ENCODE data around the gene MPND. TPM values are rescaled to one million over a fixed set of nuclear protein-coding genes. Genes with fewer than 3 reads are reported as not detected.
A peak's percentile ranks its signal among the peaks of the same experiment; 100 is the strongest.

The MPND gene, protein sequence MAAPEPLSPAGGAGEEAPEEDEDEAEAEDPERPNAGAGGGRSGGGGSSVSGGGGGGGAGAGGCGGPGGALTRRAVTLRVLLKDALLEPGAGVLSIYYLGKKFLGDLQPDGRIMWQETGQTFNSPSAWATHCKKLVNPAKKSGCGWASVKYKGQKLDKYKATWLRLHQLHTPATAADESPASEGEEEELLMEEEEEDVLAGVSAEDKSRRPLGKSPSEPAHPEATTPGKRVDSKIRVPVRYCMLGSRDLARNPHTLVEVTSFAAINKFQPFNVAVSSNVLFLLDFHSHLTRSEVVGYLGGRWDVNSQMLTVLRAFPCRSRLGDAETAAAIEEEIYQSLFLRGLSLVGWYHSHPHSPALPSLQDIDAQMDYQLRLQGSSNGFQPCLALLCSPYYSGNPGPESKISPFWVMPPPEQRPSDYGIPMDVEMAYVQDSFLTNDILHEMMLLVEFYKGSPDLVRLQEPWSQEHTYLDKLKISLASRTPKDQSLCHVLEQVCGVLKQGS
- total RNA-seq: 12.2 TPM
- 1 to 10 TPM; 4.9 to 7.2 (median 5.7) TPM for polyA plus RNA-seq

GRCh38 chr19:4343370-4344307 lies at the start of gene MPND:
MPND (plus strand) TSS chr19:4343562; CDS start chr19:4343594, 32 bp downstream.
- Mint-ChIP-seq H3K27me3 (peaks cover 5% of the 10 kb centered on the region), H3K36me3 (peaks cover 9% of the 10 kb centered on the region), H3K4me3 (peak within 1 kb of the TSS; percentile 84 to 94 (median 94)), H3K4me1 (peaks cover 1 to 46% (median 16%) of the 10 kb centered on the region in 4 donors), H3K9me3 (peaks cover 0 to 2% (median 0%) of the 10 kb centered on the region in 7 donors), H3K27ac (peak within 1 kb of the TSS; percentile 83 to 91 (median 87))
- Histone ChIP-seq H3K27ac (ENCODE audit: insufficient read depth, low read length, poor library complexity, severe bottlenecking) (peak within 1 kb of the TSS; percentile 80), H3K4me1 (ENCODE audit: control insufficient read depth, insufficient read depth, low read length, poor library complexity, severe bottlenecking) (peaks cover 22% of the 10 kb centered on the region), H3K27me3 (ENCODE audit: control insufficient read depth, insufficient read depth, low read length) (no peaks in the 10 kb centered on the region), H3K36me3 (ENCODE audit: control insufficient read depth, insufficient read depth, low read length) (no peaks in the 10 kb centered on the region), H3K9me3 (ENCODE audit: control insufficient read depth in 2 of 2, low read length in 2 of 2) (no peaks in the 10 kb centered on the region), H3K4me3 (ENCODE audit: low read depth, low read length) (peak within 1 kb of the TSS; percentile 71)
- DNase-seq (peak; percentile 89 to 93 (median 93)), ATAC-seq (ENCODE audit: low read depth in 2 of 2) (peak; percentile 68 to 69)

- Histone ChIP-seq H3K27ac (ENCODE audit: insufficient read depth, low read length, poor library complexity, severe bottlenecking) (no peak overlapping the region), H3K36me3 (ENCODE audit: control insufficient read depth, insufficient read depth, low read length) (no peaks in the 10 kb centered on the region), H3K4me3 (ENCODE audit: low read depth, low read length) (no peak overlapping the region), H3K27me3 (ENCODE audit: control insufficient read depth, insufficient read depth, low read length) (no peaks in the 10 kb centered on the region), H3K9me3 (ENCODE audit: control insufficient read depth in 2 of 2, low read length in 2 of 2) (no peaks in the 10 kb centered on the region), H3K4me1 (ENCODE audit: control insufficient read depth, insufficient read depth, low read length, poor library complexity, severe bottlenecking) (no peaks in the 10 kb centered on the region)
- no peaks in the 10 kb centered on the region for H3K36me3 Mint-ChIP-seq
- no peak for ATAC-seq (ENCODE audit: low read depth in 2 of 2)
- peak overlapping the region in 1 of 3 donors; percentile 36 for H3K27ac Mint-ChIP-seq
- H3K4me1 Mint-ChIP-seq: peaks cover 0 to 6% (median 4%) of the 10 kb centered on the region in 4 donors
- DNase-seq: no peak
- H3K9me3 Mint-ChIP-seq: peaks cover 0 to 2% (median 0%) of the 10 kb centered on the region in 7 donors
- H3K4me3 Mint-ChIP-seq: no peak overlapping the region
- H3K27me3 Mint-ChIP-seq: peaks cover 4% of the 10 kb centered on the region
These were observed 49.0 kb upstream of the MPND start for GRCh38 chr19:4294389-4294788.

DNA sequence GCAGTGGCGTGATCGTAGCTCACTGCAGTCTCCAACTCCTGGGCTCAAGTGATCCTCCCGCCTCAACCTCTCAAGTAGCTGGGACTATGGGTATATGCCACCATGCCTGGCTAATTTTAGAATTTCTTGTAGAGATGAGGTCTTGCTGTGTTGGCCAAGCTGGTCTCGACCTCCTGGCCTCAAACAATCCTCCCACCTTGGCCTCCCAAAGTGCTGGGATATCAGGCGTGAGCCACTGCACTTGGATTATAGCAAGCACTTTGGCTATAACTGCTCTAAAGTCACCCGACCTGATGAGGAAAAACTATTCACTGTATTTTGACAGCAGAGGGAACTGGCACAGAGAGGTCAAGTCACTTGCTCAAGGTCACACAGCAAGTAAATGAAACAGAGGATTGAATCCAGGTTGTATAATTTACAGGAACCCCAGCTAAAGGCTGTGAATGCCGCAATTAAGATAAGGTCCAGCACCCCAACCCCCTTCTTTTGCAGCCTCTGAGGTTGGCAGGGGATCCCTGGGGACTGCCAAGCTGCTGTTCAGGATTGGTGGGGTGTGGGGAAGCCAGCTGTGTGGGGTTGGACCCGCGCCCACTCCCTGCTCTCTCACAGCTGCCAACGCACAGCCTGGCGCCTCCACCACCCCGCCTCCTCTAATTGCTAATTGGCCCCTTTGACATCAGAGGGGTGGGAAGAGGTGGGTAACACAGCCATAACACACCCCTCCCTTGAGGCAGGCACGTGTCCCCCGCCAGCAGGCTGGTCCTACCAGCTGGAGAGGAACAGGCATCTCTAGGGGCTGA lies 47.2 kb upstream of the MPND start:
- H3K4me1 ChIP-seq (ENCODE audit: control insufficient read depth, insufficient read depth, low read length, poor library complexity, severe bottlenecking): no peaks in the 10 kb centered on the region
- no peak overlapping the region for H3K27ac Mint-ChIP-seq
- H3K36me3 Mint-ChIP-seq: no peaks in the 10 kb centered on the region
- H3K27me3 ChIP-seq (ENCODE audit: control insufficient read depth, insufficient read depth, low read length): no peaks in the 10 kb centered on the region
- no peak overlapping the region for H3K4me3 Mint-ChIP-seq
- H3K4me3 ChIP-seq (ENCODE audit: low read depth, low read length): no peak overlapping the region
- no peaks in the 10 kb centered on the region for H3K9me3 ChIP-seq (ENCODE audit: control insufficient read depth in 2 of 2, low read length in 2 of 2)
- peaks cover 0 to 16% (median 4%) of the 10 kb centered on the region in 4 donors for H3K4me1 Mint-ChIP-seq
- H3K9me3 Mint-ChIP-seq: peaks cover 0 to 2% (median 0%) of the 10 kb centered on the region in 7 donors
- DNase-seq: no peak
- no peak for ATAC-seq (ENCODE audit: low read depth in 2 of 2)
- H3K36me3 ChIP-seq (ENCODE audit: control insufficient read depth, insufficient read depth, low read length): no peaks in the 10 kb centered on the region
- H3K27me3 Mint-ChIP-seq: peaks cover 4% of the 10 kb centered on the region
- H3K27ac ChIP-seq (ENCODE audit: insufficient read depth, low read length, poor library complexity, severe bottlenecking): no peak overlapping the region

DNA sequence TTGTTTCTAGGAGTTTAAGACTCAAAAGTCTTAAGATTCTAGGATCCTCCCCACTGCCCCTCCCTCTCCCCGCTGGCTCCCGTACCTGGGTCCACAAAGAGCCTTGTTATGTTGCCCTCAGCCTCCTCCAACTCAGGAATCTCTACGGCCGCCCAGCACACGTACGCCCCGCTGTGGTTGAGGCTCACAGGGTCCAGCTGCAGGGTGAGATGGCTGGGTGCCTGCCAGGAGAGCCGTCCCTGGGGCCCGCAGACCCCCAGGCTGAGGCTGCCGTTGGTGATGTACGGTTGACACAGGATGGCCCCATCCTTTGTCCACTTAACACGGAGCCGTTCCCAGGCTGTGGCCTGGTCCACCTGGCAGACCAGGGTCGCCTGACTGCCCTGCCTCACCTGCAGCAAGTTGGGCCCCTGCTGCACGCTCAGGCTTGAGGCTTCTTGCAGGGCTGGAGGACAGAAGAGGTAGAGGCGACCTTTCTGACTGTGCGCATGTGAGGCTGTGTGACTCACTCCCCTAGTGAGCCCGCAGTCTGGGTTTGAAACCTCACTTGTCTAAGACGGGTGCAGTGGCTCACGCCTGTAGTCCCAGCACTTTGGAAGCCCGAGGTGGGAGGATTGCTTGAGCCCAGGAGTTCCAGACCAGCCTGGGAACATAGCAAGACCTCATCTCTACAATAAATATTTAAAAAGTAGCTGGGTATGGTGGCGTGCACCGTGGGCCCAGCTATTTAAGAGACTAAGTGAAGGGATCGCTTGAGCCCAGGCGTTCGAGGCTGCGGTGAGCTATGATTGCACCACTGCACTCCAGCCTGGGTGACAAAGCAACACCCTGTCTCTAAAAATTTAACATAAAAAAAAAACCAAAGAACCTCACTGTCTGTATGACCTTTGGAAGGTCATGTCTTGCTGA lies 45.2 kb upstream of the MPND start:
- H3K4me3 Mint-ChIP-seq: peak overlapping the region in 1 of 4 donors; percentile 75
- Histone ChIP-seq H3K9me3 (ENCODE audit: control insufficient read depth in 2 of 2, low read length in 2 of 2) (no peaks in the 10 kb centered on the region), H3K4me1 (ENCODE audit: control insufficient read depth, insufficient read depth, low read length, poor library complexity, severe bottlenecking) (peaks cover 5% of the 10 kb centered on the region), H3K27me3 (ENCODE audit: control insufficient read depth, insufficient read depth, low read length) (no peaks in the 10 kb centered on the region), H3K4me3 (ENCODE audit: low read depth, low read length) (no peak overlapping the region), H3K27ac (ENCODE audit: insufficient read depth, low read length, poor library complexity, severe bottlenecking) (no peak overlapping the region), H3K36me3 (ENCODE audit: control insufficient read depth, insufficient read depth, low read length) (no peaks in the 10 kb centered on the region)
- ATAC-seq (ENCODE audit: low read depth in 2 of 2): peak in 1 of 2 donors; percentile 31
- H3K9me3 Mint-ChIP-seq: peaks cover 0 to 2% (median 0%) of the 10 kb centered on the region in 7 donors
- peaks cover 4% of the 10 kb centered on the region for H3K27me3 Mint-ChIP-seq
- no peaks in the 10 kb centered on the region for H3K36me3 Mint-ChIP-seq
- H3K27ac Mint-ChIP-seq: peak overlapping the region; percentile 32 to 65 (median 50)
- peaks cover 0 to 34% (median 11%) of the 10 kb centered on the region in 4 donors for H3K4me1 Mint-ChIP-seq
- DNase-seq: no peak

DNA sequence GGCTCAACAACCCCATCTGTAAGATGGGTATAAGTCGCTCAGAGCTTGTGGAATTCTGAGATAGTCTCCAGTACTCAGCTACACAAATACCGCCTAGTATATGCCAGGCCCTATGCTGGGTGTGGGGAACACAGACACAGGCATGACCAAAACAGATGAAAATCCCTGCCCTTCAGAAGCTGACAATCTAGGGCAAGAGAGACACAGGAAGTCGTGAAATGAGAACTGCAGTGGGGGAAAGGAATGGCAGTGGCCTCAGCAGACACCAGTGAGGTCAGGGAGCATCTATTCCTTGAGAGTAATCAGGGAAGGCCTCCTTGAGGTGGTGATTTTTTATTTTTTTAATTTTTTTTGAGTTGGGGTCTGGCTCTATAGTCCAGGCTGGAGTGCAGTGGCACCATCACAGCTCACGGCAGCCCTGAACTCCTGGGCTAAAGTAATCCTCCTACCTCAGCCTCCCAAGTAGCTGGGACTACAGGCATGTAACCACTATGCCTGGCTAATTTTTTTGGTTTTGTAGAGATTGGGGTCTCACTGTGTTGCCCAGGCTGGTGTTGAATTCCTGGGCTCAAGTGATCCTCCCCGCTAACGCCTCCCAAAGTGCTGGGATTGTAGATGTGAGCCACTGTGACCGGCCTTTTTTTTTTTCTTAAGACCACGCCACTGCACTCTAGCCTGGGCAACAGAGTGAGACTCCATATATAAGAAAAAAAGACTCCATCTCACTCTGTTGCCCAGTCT lies 44.4 kb upstream of the MPND start:
- ATAC-seq (ENCODE audit: low read depth in 2 of 2): no peak
- Mint-ChIP-seq H3K4me3 (peak overlapping the region in 2 of 4 donors; percentile 60 to 75), H3K36me3 (no peaks in the 10 kb centered on the region), H3K4me1 (peaks cover 0 to 41% (median 11%) of the 10 kb centered on the region in 4 donors), H3K27ac (peak overlapping the region in 2 of 3 donors; percentile 50 to 65), H3K27me3 (peaks cover 4% of the 10 kb centered on the region), H3K9me3 (peaks cover 0 to 2% (median 0%) of the 10 kb centered on the region in 7 donors)
- no peaks in the 10 kb centered on the region for H3K9me3 ChIP-seq (ENCODE audit: control insufficient read depth in 2 of 2, low read length in 2 of 2)
- H3K27me3 ChIP-seq (ENCODE audit: control insufficient read depth, insufficient read depth, low read length): no peaks in the 10 kb centered on the region
- peaks cover 8% of the 10 kb centered on the region for H3K4me1 ChIP-seq (ENCODE audit: control insufficient read depth, insufficient read depth, low read length, poor library complexity, severe bottlenecking)
- no peak overlapping the region for H3K4me3 ChIP-seq (ENCODE audit: low read depth, low read length)
- no peak overlapping the region for H3K27ac ChIP-seq (ENCODE audit: insufficient read depth, low read length, poor library complexity, severe bottlenecking)
- H3K36me3 ChIP-seq (ENCODE audit: control insufficient read depth, insufficient read depth, low read length): no peaks in the 10 kb centered on the region
- peak in 1 of 3 donors; percentile 26 for DNase-seq

DNA sequence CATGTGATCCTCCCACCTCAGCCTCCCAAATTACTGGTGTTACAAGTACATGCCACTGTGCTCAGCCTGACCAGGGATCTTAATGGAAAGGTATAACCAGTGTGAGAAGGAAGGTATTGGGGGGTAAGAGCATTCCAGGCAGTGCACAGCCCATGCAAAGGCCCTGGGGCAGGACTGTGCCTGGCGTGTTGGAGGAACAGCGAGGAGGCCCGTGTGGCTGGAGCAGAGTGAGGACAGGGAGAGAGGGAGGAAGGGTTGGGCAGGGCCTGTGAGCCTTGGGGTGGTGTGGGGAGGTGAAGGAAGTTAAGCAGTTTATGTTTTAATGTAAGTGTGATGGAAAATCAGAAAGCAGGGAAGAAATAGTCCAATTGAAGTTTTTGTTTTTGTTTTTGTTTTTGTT lies 42.8 kb upstream of the MPND start:
- Mint-ChIP-seq H3K27me3 (peaks cover 6% of the 10 kb centered on the region), H3K36me3 (no peaks in the 10 kb centered on the region), H3K4me1 (peaks cover 0 to 49% (median 11%) of the 10 kb centered on the region in 4 donors), H3K27ac (peak overlapping the region in 1 of 3 donors; percentile 83), H3K9me3 (peaks cover 0 to 2% (median 0%) of the 10 kb centered on the region in 7 donors), H3K4me3 (peak overlapping the region in 3 of 4 donors; percentile 56 to 91 (median 91))
- H3K27me3 ChIP-seq (ENCODE audit: control insufficient read depth, insufficient read depth, low read length): no peaks in the 10 kb centered on the region
- no peaks in the 10 kb centered on the region for H3K36me3 ChIP-seq (ENCODE audit: control insufficient read depth, insufficient read depth, low read length)
- H3K9me3 ChIP-seq (ENCODE audit: control insufficient read depth in 2 of 2, low read length in 2 of 2): no peaks in the 10 kb centered on the region
- DNase-seq (no peak), ATAC-seq (ENCODE audit: low read depth in 2 of 2) (no peak)
- no peak overlapping the region for H3K4me3 ChIP-seq (ENCODE audit: low read depth, low read length)
- peaks cover 15% of the 10 kb centered on the region for H3K4me1 ChIP-seq (ENCODE audit: control insufficient read depth, insufficient read depth, low read length, poor library complexity, severe bottlenecking)
- H3K27ac ChIP-seq (ENCODE audit: insufficient read depth, low read length, poor library complexity, severe bottlenecking): no peak overlapping the region

Data from CD4-positive, CD25-positive, alpha-beta regulatory T cell (primary cell).